ENCODE measurements around the gene DAPL1. TPM values are rescaled to one million over a fixed set of nuclear protein-coding genes. Genes with fewer than 3 reads are reported as not detected.

Gene DAPL1
- polyA plus RNA-seq, 1 of the 3 experiments (the other 2 are of a cell fraction) = not detected

DNA sequence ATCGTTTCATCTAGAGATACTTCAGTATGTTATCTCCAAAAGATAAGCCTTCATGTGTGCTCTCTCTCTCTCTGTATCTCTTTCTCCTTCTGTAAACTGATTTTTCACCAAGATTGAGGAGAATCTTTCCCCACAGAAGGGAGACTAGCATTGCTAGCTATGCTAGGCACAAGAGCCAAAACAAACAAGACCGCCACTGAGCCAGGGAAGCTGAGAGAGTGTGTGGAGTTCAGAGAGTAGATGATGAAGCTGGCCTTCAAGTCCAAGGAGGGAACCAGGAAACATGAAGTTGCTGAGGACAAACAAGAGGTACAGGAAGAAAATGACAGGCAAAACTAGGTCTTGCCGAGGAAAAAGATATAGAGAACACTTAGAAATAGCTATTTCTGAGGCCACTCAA lies 23.4 kb downstream of the DAPL1 start:
- Histone ChIP-seq H2AFZ (ENCODE audit: low read depth) (0 out of 2 replicates have a peak overlapping the region, but pooled peaks have one; percentile 30), H3K4me3 (ENCODE audit: low read depth in 2 of 2, low read length in 1 of 2) (no peak overlapping the region), H3K9me3 (no peaks in the 10 kb centered on the region), H3K4me2 (no peak overlapping the region), H3F3A (replicated peaks; ENCODE audit: insufficient read depth) (no peaks in the 10 kb centered on the region), H3K27me3 (ENCODE audit: insufficient read depth) (no peaks in the 10 kb centered on the region), H4K20me1 (ENCODE audit: insufficient read depth) (no peaks in the 10 kb centered on the region), H3K9me2 (no peaks in the 10 kb centered on the region), H3K79me2 (ENCODE audit: insufficient read depth) (no peaks in the 10 kb centered on the region), H3K27ac (ENCODE audit: low read depth in 2 of 2, low read length in 1 of 2) (no peak overlapping the region), H3K36me3 (replicated peaks in 1 of 2; ENCODE audit: control insufficient read depth in 1 of 2, insufficient read depth in 2 of 2, low read length in 1 of 2) (no peaks in the 10 kb centered on the region), H3K4me1 (ENCODE audit: control insufficient read depth in 1 of 2, insufficient read depth in 2 of 2, low read depth in 1 of 2, low read length in 1 of 2) (no peaks in the 10 kb centered on the region; a peak in 1 of 4 replicates), H3K9ac (no peak overlapping the region)
- no peak for TF ChIP-seq NRF1 (IDR thresholded peaks at IDR 0.05; ENCODE audit: low read depth, low read length)
- TF ChIP-seq TCF12 (IDR thresholded peaks at IDR 0.05) = no peak
- TF ChIP-seq FOSL2 (IDR thresholded peaks at IDR 0.05; ENCODE audit: borderline replicate concordance, low read depth) = no peak
- TF ChIP-seq, protein P1, sequence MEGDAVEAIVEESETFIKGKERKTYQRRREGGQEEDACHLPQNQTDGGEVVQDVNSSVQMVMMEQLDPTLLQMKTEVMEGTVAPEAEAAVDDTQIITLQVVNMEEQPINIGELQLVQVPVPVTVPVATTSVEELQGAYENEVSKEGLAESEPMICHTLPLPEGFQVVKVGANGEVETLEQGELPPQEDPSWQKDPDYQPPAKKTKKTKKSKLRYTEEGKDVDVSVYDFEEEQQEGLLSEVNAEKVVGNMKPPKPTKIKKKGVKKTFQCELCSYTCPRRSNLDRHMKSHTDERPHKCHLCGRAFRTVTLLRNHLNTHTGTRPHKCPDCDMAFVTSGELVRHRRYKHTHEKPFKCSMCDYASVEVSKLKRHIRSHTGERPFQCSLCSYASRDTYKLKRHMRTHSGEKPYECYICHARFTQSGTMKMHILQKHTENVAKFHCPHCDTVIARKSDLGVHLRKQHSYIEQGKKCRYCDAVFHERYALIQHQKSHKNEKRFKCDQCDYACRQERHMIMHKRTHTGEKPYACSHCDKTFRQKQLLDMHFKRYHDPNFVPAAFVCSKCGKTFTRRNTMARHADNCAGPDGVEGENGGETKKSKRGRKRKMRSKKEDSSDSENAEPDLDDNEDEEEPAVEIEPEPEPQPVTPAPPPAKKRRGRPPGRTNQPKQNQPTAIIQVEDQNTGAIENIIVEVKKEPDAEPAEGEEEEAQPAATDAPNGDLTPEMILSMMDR (IDR thresholded peaks at IDR 0.05) = no peak
- no peak for TF ChIP-seq NFIC (IDR thresholded peaks at IDR 0.05; ENCODE audit: borderline replicate concordance)
- no peak for TF ChIP-seq GABPA (IDR thresholded peaks at IDR 0.05; ENCODE audit: low read depth)
- TF ChIP-seq, protein P2, sequence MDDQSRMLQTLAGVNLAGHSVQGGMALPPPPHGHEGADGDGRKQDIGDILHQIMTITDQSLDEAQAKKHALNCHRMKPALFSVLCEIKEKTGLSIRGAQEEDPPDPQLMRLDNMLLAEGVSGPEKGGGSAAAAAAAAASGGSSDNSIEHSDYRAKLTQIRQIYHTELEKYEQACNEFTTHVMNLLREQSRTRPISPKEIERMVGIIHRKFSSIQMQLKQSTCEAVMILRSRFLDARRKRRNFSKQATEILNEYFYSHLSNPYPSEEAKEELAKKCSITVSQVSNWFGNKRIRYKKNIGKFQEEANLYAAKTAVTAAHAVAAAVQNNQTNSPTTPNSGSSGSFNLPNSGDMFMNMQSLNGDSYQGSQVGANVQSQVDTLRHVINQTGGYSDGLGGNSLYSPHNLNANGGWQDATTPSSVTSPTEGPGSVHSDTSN (IDR thresholded peaks at IDR 0.05) = no peak
- TF ChIP-seq RXRA (IDR thresholded peaks at IDR 0.05; ENCODE audit: borderline replicate concordance, low read depth) = no peak
- TF ChIP-seq, protein P3, sequence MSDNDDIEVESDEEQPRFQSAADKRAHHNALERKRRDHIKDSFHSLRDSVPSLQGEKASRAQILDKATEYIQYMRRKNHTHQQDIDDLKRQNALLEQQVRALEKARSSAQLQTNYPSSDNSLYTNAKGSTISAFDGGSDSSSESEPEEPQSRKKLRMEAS (IDR thresholded peaks at IDR 0.05; ENCODE audit: low read depth) = no peak
- no peak for TF ChIP-seq EZH2phosphoT487 (IDR thresholded peaks at IDR 0.05; ENCODE audit: borderline replicate concordance, low read depth)
- no peak for TF ChIP-seq RCOR1 (IDR thresholded peaks at IDR 0.05; ENCODE audit: low read length)
- TF ChIP-seq, protein P4, sequence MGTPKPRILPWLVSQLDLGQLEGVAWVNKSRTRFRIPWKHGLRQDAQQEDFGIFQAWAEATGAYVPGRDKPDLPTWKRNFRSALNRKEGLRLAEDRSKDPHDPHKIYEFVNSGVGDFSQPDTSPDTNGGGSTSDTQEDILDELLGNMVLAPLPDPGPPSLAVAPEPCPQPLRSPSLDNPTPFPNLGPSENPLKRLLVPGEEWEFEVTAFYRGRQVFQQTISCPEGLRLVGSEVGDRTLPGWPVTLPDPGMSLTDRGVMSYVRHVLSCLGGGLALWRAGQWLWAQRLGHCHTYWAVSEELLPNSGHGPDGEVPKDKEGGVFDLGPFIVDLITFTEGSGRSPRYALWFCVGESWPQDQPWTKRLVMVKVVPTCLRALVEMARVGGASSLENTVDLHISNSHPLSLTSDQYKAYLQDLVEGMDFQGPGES (IDR thresholded peaks at IDR 0.05; ENCODE audit: low read depth, low read length) = no peak
- no peak for TF ChIP-seq SIN3A (IDR thresholded peaks at IDR 0.05; ENCODE audit: borderline replicate concordance, low read depth, low read length)
- TF ChIP-seq, protein P5, sequence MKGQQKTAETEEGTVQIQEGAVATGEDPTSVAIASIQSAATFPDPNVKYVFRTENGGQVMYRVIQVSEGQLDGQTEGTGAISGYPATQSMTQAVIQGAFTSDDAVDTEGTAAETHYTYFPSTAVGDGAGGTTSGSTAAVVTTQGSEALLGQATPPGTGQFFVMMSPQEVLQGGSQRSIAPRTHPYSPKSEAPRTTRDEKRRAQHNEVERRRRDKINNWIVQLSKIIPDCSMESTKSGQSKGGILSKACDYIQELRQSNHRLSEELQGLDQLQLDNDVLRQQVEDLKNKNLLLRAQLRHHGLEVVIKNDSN (IDR thresholded peaks at IDR 0.05; ENCODE audit: borderline replicate concordance, low read depth) = no peak
- no peak for TF ChIP-seq ELF1 (IDR thresholded peaks at IDR 0.05)
- no peak for TF ChIP-seq SMC3 (IDR thresholded peaks at IDR 0.05; ENCODE audit: low read depth, low read length)
- no peak for DNase-seq
- CTCF ChIA-PET = interaction anchor here (0.7 kb wide), 1 partner anchor 9 kb away, joined by 3 read pairs; no protein-coding TSS in a partner anchor
- WGBS (ENCODE audit: low lambda C conversion rate) = 39% methylated on average over 3 of the region's 3 CpGs
- POLR2A ChIA-PET = no interaction called here
